Stomach (tissue), 9 donors: ENCODE results near the gene FBXW8. TPM values are rescaled to one million over a fixed set of nuclear protein-coding genes. Genes with fewer than 3 reads are reported as not detected.

ENCODE experiments used
- DNase-seq, 2 donors: peaks; one replicate each; pipeline versions ENCODE4 v3.0.0 to v3.0.0-alpha.2; 2013 to 2019
- H3K27ac ChIP-seq, 5 donors: fragments of 200-600 bp in 4 of 5; sonication (generic) in 4 of 5; one replicate each; pipeline ENCODE4 v1.5.1; 2013 to 2019; ENCODE audit warnings: mild to moderate bottlenecking in 1 of 5, moderate library complexity in 1 of 5
- H3K27me3 ChIP-seq, 3 donors: fragments of 200-600 bp; sonication (generic); one replicate each; pipeline ENCODE4 v1.5.1; 2017 to 2019; ENCODE audit warnings: mixed run types in 1 of 3
- H3K36me3 ChIP-seq, 4 donors: fragments of 200-600 bp; sonication (generic); 1 replicate in 3 of 4; 2 replicates in 1 of 4; pipeline ENCODE4 v1.5.1; 2016 to 2019
- H3K4me1 ChIP-seq, 4 donors: fragments of 200-600 bp; sonication (generic); one replicate each; pipeline ENCODE4 v1.5.1; 2016 to 2019
- H3K4me3 ChIP-seq, 4 donors: fragments of 200-600 bp; sonication (generic) in 3 of 4; one replicate each; pipeline ENCODE4 v1.5.1; 2016 to 2019; ENCODE audit warnings: mild to moderate bottlenecking in 1 of 4
- H3K9me3 ChIP-seq, 4 donors: fragments of 200-600 bp; sonication (generic); one replicate each; pipeline ENCODE4 v1.5.1; 2016 to 2019
- CTCF ChIP-seq, 7 experiments: fragments of 450-650 bp in 4 of 7; fragments of 200-600 bp in 3 of 7; sonication (generic) in 3 of 7; IDR thresholded peaks; one replicate each; pipeline ENCODE4 v1.5.1; 2016 to 2019; ENCODE audit warnings: antibody characterized with exemption in 7 of 7, control low read depth in 2 of 7, mild to moderate bottlenecking in 1 of 7
- EP300 ChIP-seq: sonication (generic); formaldehyde crosslinking; IDR thresholded peaks from one replicate; pipeline ENCODE4 v1.6.1; 2017; ENCODE audit warnings: antibody characterized with exemption
- POLR2A ChIP-seq, 4 donors: fragments of 450-650 bp; IDR thresholded peaks; one replicate each; pipeline ENCODE4 v1.6.1; 2016; ENCODE audit warnings: antibody characterized with exemption in 4 of 4, control low read depth in 2 of 4, mild to moderate bottlenecking in 1 of 4, moderate library complexity in 1 of 4
- POLR2AphosphoS5 ChIP-seq, 3 donors: sonication (generic); formaldehyde crosslinking; IDR thresholded peaks; one replicate each; pipeline ENCODE4 v1.6.1; 2016; ENCODE audit warnings: antibody characterized with exemption in 3 of 3
- WGBS, 5 donors: extraction: QIAGEN DNeasy Blood & Tissue Kit in 3 of 5; methylation state at CpG; one replicate each; pipeline versions ENCODE4 v1.1.5 to v1.1.7; 2013 to 2018; 5-methylcytosine and 5-hydroxymethylcytosine counted together
- intact Hi-C: fragments of 100-400 bp; cut with DNase I; formaldehyde crosslinking; loops from one replicate; pipeline ENCODE4 v1.15.1; 2023; ENCODE audit warnings: low total_unique reads
- polyA plus RNA-seq, 3 donors: library from polyadenylated mRNA; stranded (reverse); fragments of 200-250 nt; gene quantifications; one replicate each; pipeline ENCODE4 v1.2.3, GENCODE V29; 2013
- total RNA-seq, 5 donors: library from RNA; depleted of rRNA; stranded (reverse); fragments of >200 nt; gene quantifications; one replicate each; pipeline versions ENCODE4 v1.1.0 to v1.2.3, GENCODE V29; 2014 to 2016
- donor health status: healthy with polysubstance abuse.
- donor health status: Bipolar disorder and iron deficiency.
- donor health status: healthy.

FBXW8 gene
- total and polyA plus RNA-seq, 8 donors: 3.2 to 28.7 (median 6.7) TPM

GRCh38 chr12:117036046-117036445 is 125.3 kb downstream of the FBXW8 start:
- TF ChIP-seq CTCF (IDR thresholded peaks at IDR 0.05) (no peak), EP300 (no peak), POLR2AphosphoS5 (IDR thresholded peaks at IDR 0.05) (no peak), POLR2A (IDR thresholded peaks at IDR 0.05) (no peak)
- Histone ChIP-seq H3K27ac (no peak overlapping the region), H3K4me1 (peaks cover 33 to 80% (median 55%) of the 10 kb centered on the region in 4 donors), H3K9me3 (no peaks in the 10 kb centered on the region), H3K36me3 (peaks cover 0 to 17% (median 1%) of the 10 kb centered on the region in 4 donors), H3K27me3 (no peaks in the 10 kb centered on the region), H3K4me3 (no peak overlapping the region)
- DNase-seq: no peak
- intact Hi-C loops: no loop called here
- 82 to 91% (median 86%) methylated on average over 8 to 9 of the region's 9 CpGs for WGBS, 5 donors

DNA sequence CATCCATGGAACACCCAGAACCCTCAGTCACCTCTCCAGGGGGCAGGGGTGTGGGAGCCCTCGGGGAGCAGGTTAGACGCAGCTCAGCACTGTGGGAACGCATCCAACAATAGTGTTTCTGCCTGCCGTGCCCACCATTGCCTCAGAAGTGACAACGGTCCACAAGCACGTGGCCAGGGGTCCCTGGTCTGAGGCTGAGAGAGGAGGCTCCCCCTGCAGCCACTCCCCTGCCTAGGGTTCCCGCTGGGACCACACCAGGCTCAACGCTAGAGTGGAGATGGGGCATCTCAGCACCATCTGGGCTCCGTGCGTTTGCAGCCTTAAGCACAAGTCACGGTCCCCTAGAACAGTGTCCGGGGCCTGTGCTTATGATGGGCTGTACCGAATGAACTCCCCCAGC is 125.8 kb downstream of the FBXW8 start:
- 79 to 89% (median 85%) methylated on average over 11 to 13 of the region's 13 CpGs for WGBS, 5 donors
- Histone ChIP-seq H3K9me3 (no peaks in the 10 kb centered on the region), H3K27me3 (no peaks in the 10 kb centered on the region), H3K4me3 (no peak overlapping the region), H3K27ac (no peak overlapping the region), H3K36me3 (peaks cover 0 to 13% (median 0%) of the 10 kb centered on the region in 4 donors), H3K4me1 (peaks cover 33 to 83% (median 53%) of the 10 kb centered on the region in 4 donors)
- no peak for DNase-seq
- TF ChIP-seq CTCF (IDR thresholded peaks at IDR 0.05) (no peak), EP300 (no peak), POLR2AphosphoS5 (IDR thresholded peaks at IDR 0.05) (no peak), POLR2A (IDR thresholded peaks at IDR 0.05) (no peak)
- intact Hi-C loops: no loop called here

- Histone ChIP-seq H3K4me3 (no peak overlapping the region), H3K9me3 (no peaks in the 10 kb centered on the region), H3K36me3 (peaks cover 0 to 13% (median 0%) of the 10 kb centered on the region in 4 donors), H3K27ac (peak overlapping the region in 3 of 5 donors; percentile 29 to 61 (median 31)), H3K4me1 (peaks cover 38 to 87% (median 49%) of the 10 kb centered on the region in 4 donors), H3K27me3 (no peaks in the 10 kb centered on the region)
- TF ChIP-seq CTCF (IDR thresholded peaks at IDR 0.05): no peak
- TF ChIP-seq EP300: no peak
- no peak for TF ChIP-seq POLR2A (IDR thresholded peaks at IDR 0.05)
- TF ChIP-seq POLR2AphosphoS5 (IDR thresholded peaks at IDR 0.05): no peak
- peak in 1 of 2 donors; percentile 74 for DNase-seq
- intact Hi-C loops: no loop called here
- 33 to 51% (median 47%) methylated on average over 22 of the region's 22 CpGs for WGBS, 5 donors
Measured at GRCh38 chr12:117037289-117038022, 126.7 kb downstream of the FBXW8 start.

DNA sequence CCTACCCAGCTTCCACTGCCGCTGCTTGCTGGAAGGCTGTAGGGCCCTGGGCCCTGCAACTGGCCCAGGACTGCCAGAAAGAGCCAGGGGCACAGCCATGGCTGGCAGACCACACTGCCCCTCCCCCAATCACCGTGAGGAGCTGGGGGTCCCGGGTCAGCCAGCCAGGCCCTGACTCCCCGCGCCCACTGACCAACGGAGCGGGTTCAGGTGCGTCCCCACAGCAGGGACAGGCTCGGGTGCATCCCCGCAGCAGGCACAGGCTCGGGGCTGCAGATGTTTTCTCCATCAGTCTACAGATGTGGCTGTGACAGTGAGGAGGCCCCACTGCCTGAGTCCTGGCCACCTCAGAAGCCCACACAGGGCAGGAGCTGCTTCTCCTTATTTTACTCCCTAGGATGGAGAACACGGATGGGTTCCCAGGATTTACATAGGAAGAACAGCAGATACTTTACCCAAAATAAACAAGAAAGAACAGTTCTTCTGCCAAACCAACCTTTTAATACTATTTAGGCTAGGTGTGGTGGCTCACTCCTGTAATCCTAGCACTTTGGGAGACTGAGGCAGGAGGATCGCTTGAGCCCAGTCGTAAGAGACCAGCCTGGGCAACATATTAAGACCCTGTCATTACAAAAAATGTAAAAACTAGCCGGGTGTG is 127.4 kb downstream of the FBXW8 start:
- intact Hi-C loops: no loop called here
- WGBS, 5 donors: 76 to 86% (median 79%) methylated on average over 7 to 15 of the region's 15 CpGs
- Histone ChIP-seq H3K4me1 (peaks cover 32 to 86% (median 46%) of the 10 kb centered on the region in 4 donors), H3K36me3 (peaks cover 0 to 13% (median 0%) of the 10 kb centered on the region in 4 donors), H3K27me3 (no peaks in the 10 kb centered on the region), H3K27ac (peak overlapping the region in 3 of 5 donors; percentile 29 to 61 (median 31)), H3K4me3 (no peak overlapping the region), H3K9me3 (no peaks in the 10 kb centered on the region)
- TF ChIP-seq CTCF (IDR thresholded peaks at IDR 0.05) (no peak), POLR2AphosphoS5 (IDR thresholded peaks at IDR 0.05) (no peak), POLR2A (IDR thresholded peaks at IDR 0.05) (no peak), EP300 (no peak)
- no peak for DNase-seq
